SK-N-SH (cell line): Measurements from ENCODE around the gene SVBP. TPM values are rescaled to one million over a fixed set of nuclear protein-coding genes. Genes with fewer than 3 reads are reported as not detected.

Experiments
- CTCF ChIA-PET: fragments of 300-600, 350-600 bp; formaldehyde crosslinking; extraction: SDS; loops from one replicate; lab custom pipeline; 2021; lab: Yijun Ruan, JAX
- POLR2A ChIA-PET: fragments of 350-600 bp; sonication (Branson Sonifier 250); formaldehyde crosslinking; extraction: SDS; loops from one replicate; lab custom pipeline; 2020; ENCODE audit warnings: antibody characterized with exemption, inconsistent platforms; lab: Yijun Ruan, JAX
- DNase-seq: peaks from one replicate; pipeline ENCODE4 v3.0.0; 2012
- H2AFZ ChIP-seq: fragments of 200-600 bp; sonication (generic); 2 replicates; pipeline ENCODE4 v1.8.1; 2016; ENCODE audit warnings: antibody characterized with exemption, mild to moderate bottlenecking, low read depth
- H3F3A ChIP-seq: fragments of 200-600 bp; sonication (generic); replicated peaks from 2 replicates; pipeline ENCODE3; 2016; ENCODE audit warnings: antibody characterized with exemption, mild to moderate bottlenecking; ENCODE audit not compliant: insufficient read depth
- H3K27ac ChIP-seq, 2 experiments: fragments of 200-500 bp in 1 of 2; fragments of 200-600 bp in 1 of 2; sonication (Bioruptor generic) in 1 of 2; sonication (generic), shearing (Covaris generic) in 1 of 2; 2 replicates each; pipeline versions ENCODE4 v1.5.1 to v1.6.1; 2014 to 2016; ENCODE audit warnings: low read depth in 2 of 2, inconsistent platforms in 1 of 2, low read length in 1 of 2, mild to moderate bottlenecking in 1 of 2, mixed read lengths in 1 of 2
- H3K27me3 ChIP-seq: fragments of 200-600 bp; sonication (generic), shearing (Covaris generic); 2 replicates; pipeline ENCODE4 v1.6.1; 2016; ENCODE audit warnings: mixed run types; ENCODE audit not compliant: insufficient read depth
- H3K36me3 ChIP-seq, 2 experiments: fragments of 200-500 bp in 1 of 2; fragments of 200-600 bp in 1 of 2; sonication (Bioruptor generic) in 1 of 2; sonication (generic) in 1 of 2; replicated peaks in 1 of 2; 2 replicates each; pipeline versions ENCODE3 to v1.5.1; 2014 to 2016; ENCODE audit warnings: low read length in 1 of 2, mild to moderate bottlenecking in 1 of 2; ENCODE audit not compliant: insufficient read depth in 2 of 2, control insufficient read depth in 1 of 2
- H3K4me1 ChIP-seq, 2 experiments: fragments of 200-500 bp in 1 of 2; fragments of 200-600 bp in 1 of 2; sonication (Bioruptor generic) in 1 of 2; sonication (generic), shearing (Covaris generic) in 1 of 2; 2 replicates each; pipeline versions ENCODE4 v1.5.1 to v1.6.1; 2014 to 2016; ENCODE audit warnings: low read depth in 1 of 2, low read length in 1 of 2, mixed run types in 1 of 2; ENCODE audit not compliant: insufficient read depth in 2 of 2, control insufficient read depth in 1 of 2
- H3K4me2 ChIP-seq: fragments of 200-600 bp; sonication (generic), shearing (Covaris generic); 2 replicates; pipeline ENCODE4 v1.6.1; 2017; ENCODE audit warnings: mixed run types
- H3K4me3 ChIP-seq, 2 experiments: fragments of 200-500 bp in 1 of 2; fragments of 200-600 bp in 1 of 2; sonication (Bioruptor generic) in 1 of 2; sonication (generic), shearing (Covaris generic) in 1 of 2; 2 replicates each; pipeline versions ENCODE4 v1.5.1 to v1.8.1; 2014 to 2016; ENCODE audit warnings: low read depth in 2 of 2, inconsistent platforms in 1 of 2, low read length in 1 of 2, mild to moderate bottlenecking in 1 of 2, mixed read lengths in 1 of 2, moderate library complexity in 1 of 2
- H3K79me2 ChIP-seq: fragments of 200-600 bp; sonication (generic); 2 replicates; pipeline ENCODE4 v1.8.1; 2017; ENCODE audit warnings: mild to moderate bottlenecking; ENCODE audit not compliant: insufficient read depth
- H3K9ac ChIP-seq: fragments of 200-600 bp; sonication (generic); 2 replicates; pipeline ENCODE4 v1.6.1; 2017; ENCODE audit warnings: mixed run types
- H3K9me2 ChIP-seq: fragments of 200-600 bp; sonication (generic); 2 replicates; pipeline ENCODE4 v1.6.1; 2017; ENCODE audit warnings: mixed run types
- H3K9me3 ChIP-seq: fragments of 200-600 bp; sonication (generic); 2 replicates; pipeline ENCODE4 v1.6.1; 2017; ENCODE audit warnings: mixed run types, mild to moderate bottlenecking, moderate library complexity
- H4K20me1 ChIP-seq: fragments of 200-600 bp; sonication (generic); 2 replicates; pipeline ENCODE4 v1.6.1; 2017; ENCODE audit warnings: mild to moderate bottlenecking, mixed run types; ENCODE audit not compliant: insufficient read depth
- ELF1 ChIP-seq: IDR thresholded peaks from 2 replicates; pipeline ENCODE4 v1.4.0; 2012
- EP300 ChIP-seq, 2 experiments: IDR thresholded peaks; 2 replicates each; pipeline versions ENCODE4 v1.4.0 to v1.6.1; 2012; ENCODE audit warnings: borderline replicate concordance in 1 of 2, low read depth in 1 of 2, low read length in 1 of 2
- EZH2phosphoT487 ChIP-seq: fragments of 200-600 bp; sonication (generic); IDR thresholded peaks from 2 replicates; pipeline ENCODE4 v1.6.1; 2017; ENCODE audit warnings: low read depth, mixed run types, mild to moderate bottlenecking, antibody characterized with exemption, moderate library complexity, borderline replicate concordance
- FOSL2 ChIP-seq: IDR thresholded peaks from 2 replicates; pipeline ENCODE4 v1.4.0; 2012; ENCODE audit warnings: low read depth, mild to moderate bottlenecking, moderate library complexity, borderline replicate concordance
- GABPA ChIP-seq: IDR thresholded peaks from 2 replicates; pipeline ENCODE4 v1.4.0; 2012; ENCODE audit warnings: low read depth, mild to moderate bottlenecking
- JUND ChIP-seq: IDR thresholded peaks from 2 replicates; pipeline ENCODE4 v1.4.0; 2012
- MEF2A ChIP-seq: IDR thresholded peaks from 2 replicates; pipeline ENCODE4 v1.4.0; 2012; ENCODE audit warnings: low read depth, borderline replicate concordance
- MXI1 ChIP-seq: IDR thresholded peaks from 2 replicates; pipeline ENCODE4 v1.6.1; 2012; ENCODE audit warnings: mild to moderate bottlenecking, low read depth, low read length, improper control_type of control experiment
- NRF1 ChIP-seq: IDR thresholded peaks from 2 replicates; pipeline ENCODE4 v1.6.1; 2012; ENCODE audit warnings: low read depth, mild to moderate bottlenecking, low read length
- SIN3A ChIP-seq: IDR thresholded peaks from 2 replicates; pipeline ENCODE4 v1.6.1; 2012; ENCODE audit warnings: low read depth, mild to moderate bottlenecking, low read length, moderate library complexity, borderline replicate concordance
- SMC3 ChIP-seq: IDR thresholded peaks from 2 replicates; pipeline ENCODE4 v1.6.1; 2012; ENCODE audit warnings: low read depth, low read length, improper control_type of control experiment
- YY1 ChIP-seq: IDR thresholded peaks from 2 replicates; pipeline ENCODE4 v1.4.0; 2012; ENCODE audit warnings: low read depth, mild to moderate bottlenecking
- WGBS: methylation state at CpG from one replicate; pipeline ENCODE4 v1.1.6; 2017; ENCODE audit warnings: low lambda C conversion rate; 5-methylcytosine and 5-hydroxymethylcytosine counted together
- polyA plus RNA-seq, 3 experiments: library from polyadenylated mRNA; depleted of rRNA; stranded (reverse); fragments of >200 nt; gene quantifications; 2 replicates each; pipeline ENCODE4 v1.2.3, GENCODE V29; 2012
- TF ChIP-seq, protein P1 (sequence below): IDR thresholded peaks from 2 replicates; pipeline ENCODE4 v1.6.1; 2012; ENCODE audit warnings: mild to moderate bottlenecking, low read depth, low read length, moderate library complexity
- TF ChIP-seq, protein P2 (sequence below): fragments of 150-350 bp; IDR thresholded peaks from 2 replicates; pipeline ENCODE4 v1.6.1; 2016; ENCODE audit warnings: mild to moderate bottlenecking, low read depth, low read length
- TF ChIP-seq, protein P3 (sequence below): IDR thresholded peaks from 2 replicates; pipeline ENCODE4 v1.4.0; 2012; ENCODE audit warnings: low read depth, borderline replicate concordance
- TF ChIP-seq, protein P4 (sequence below): IDR thresholded peaks from 2 replicates; pipeline ENCODE4 v1.4.0; 2012; ENCODE audit warnings: low read depth, borderline replicate concordance
- TF ChIP-seq, protein P5 (sequence below): fragments of 150-350 bp; IDR thresholded peaks from 2 replicates; pipeline ENCODE4 v1.6.1; 2017; ENCODE audit warnings: antibody characterized with exemption, low read length, low read depth, borderline replicate concordance

SVBP gene
- polyA plus RNA-seq, 1 of the 3 experiments (the other 2 are of a cell fraction) = 18.6 TPM

DNA sequence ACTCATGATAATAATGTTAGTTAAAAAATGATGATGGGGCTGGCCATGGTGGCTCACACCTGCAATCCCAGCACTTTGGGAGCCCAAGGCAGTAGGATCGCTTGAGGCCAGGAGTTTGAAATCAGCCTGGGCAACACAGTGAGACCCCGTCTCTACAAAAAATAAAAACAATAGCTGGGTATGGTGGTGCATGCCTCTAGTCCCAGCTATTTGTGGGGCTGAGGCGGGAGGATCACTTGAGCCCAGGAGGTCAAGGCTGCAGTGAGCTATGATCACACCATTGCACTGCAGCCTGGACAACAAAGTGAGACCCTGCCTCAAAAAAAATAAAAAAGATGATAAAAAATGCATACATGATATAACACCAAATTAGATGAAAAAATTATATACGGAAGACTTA, 55.6 kb downstream of the SVBP start:
- Histone ChIP-seq H3K4me2 (no peak overlapping the region), H3K4me3 (no peak overlapping the region), H3K79me2 (peaks cover 47% of the 10 kb centered on the region), H3K9ac (no peak overlapping the region), H2AFZ (no peak overlapping the region), H3K27me3 (no peaks in the 10 kb centered on the region), H3K4me1 (peaks cover 4 to 5% of the 10 kb centered on the region in 2 experiments; a peak in 2 of 4 replicates), H4K20me1 (peaks cover 15% of the 10 kb centered on the region), H3K27ac (no peak overlapping the region), H3F3A (peaks cover 14% of the 10 kb centered on the region), H3K9me2 (no peaks in the 10 kb centered on the region), H3K36me3 (peaks cover 29 to 40% of the 10 kb centered on the region in 2 experiments), H3K9me3 (no peaks in the 10 kb centered on the region)
- ChIA-PET CTCF (interaction anchor here (3.6 kb wide), 1 partner anchor 15 kb away, joined by 13 read pairs; no protein-coding TSS in a partner anchor), POLR2A (no interaction called here)
- 90% methylated on average over 4 of the region's 4 CpGs for WGBS
- no peak for TF ChIP-seq NRF1
- no peak for TF ChIP-seq SIN3A
- TF ChIP-seq SMC3 = no peak
- TF ChIP-seq EZH2phosphoT487 = no peak
- TF ChIP-seq FOSL2 = no peak
- TF ChIP-seq EP300 (IDR thresholded peaks at IDR 0.05; ENCODE audit: borderline replicate concordance in 1 of 2, low read depth in 1 of 2, low read length in 1 of 2) = no peak
- TF ChIP-seq ELF1 = no peak
- TF ChIP-seq, protein P1, sequence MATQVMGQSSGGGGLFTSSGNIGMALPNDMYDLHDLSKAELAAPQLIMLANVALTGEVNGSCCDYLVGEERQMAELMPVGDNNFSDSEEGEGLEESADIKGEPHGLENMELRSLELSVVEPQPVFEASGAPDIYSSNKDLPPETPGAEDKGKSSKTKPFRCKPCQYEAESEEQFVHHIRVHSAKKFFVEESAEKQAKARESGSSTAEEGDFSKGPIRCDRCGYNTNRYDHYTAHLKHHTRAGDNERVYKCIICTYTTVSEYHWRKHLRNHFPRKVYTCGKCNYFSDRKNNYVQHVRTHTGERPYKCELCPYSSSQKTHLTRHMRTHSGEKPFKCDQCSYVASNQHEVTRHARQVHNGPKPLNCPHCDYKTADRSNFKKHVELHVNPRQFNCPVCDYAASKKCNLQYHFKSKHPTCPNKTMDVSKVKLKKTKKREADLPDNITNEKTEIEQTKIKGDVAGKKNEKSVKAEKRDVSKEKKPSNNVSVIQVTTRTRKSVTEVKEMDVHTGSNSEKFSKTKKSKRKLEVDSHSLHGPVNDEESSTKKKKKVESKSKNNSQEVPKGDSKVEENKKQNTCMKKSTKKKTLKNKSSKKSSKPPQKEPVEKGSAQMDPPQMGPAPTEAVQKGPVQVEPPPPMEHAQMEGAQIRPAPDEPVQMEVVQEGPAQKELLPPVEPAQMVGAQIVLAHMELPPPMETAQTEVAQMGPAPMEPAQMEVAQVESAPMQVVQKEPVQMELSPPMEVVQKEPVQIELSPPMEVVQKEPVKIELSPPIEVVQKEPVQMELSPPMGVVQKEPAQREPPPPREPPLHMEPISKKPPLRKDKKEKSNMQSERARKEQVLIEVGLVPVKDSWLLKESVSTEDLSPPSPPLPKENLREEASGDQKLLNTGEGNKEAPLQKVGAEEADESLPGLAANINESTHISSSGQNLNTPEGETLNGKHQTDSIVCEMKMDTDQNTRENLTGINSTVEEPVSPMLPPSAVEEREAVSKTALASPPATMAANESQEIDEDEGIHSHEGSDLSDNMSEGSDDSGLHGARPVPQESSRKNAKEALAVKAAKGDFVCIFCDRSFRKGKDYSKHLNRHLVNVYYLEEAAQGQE = no peak
- TF ChIP-seq MEF2A = no peak
- TF ChIP-seq, protein P2, sequence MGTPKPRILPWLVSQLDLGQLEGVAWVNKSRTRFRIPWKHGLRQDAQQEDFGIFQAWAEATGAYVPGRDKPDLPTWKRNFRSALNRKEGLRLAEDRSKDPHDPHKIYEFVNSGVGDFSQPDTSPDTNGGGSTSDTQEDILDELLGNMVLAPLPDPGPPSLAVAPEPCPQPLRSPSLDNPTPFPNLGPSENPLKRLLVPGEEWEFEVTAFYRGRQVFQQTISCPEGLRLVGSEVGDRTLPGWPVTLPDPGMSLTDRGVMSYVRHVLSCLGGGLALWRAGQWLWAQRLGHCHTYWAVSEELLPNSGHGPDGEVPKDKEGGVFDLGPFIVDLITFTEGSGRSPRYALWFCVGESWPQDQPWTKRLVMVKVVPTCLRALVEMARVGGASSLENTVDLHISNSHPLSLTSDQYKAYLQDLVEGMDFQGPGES = no peak
- TF ChIP-seq MXI1 = no peak
- TF ChIP-seq, protein P3, sequence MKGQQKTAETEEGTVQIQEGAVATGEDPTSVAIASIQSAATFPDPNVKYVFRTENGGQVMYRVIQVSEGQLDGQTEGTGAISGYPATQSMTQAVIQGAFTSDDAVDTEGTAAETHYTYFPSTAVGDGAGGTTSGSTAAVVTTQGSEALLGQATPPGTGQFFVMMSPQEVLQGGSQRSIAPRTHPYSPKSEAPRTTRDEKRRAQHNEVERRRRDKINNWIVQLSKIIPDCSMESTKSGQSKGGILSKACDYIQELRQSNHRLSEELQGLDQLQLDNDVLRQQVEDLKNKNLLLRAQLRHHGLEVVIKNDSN = no peak
- TF ChIP-seq, protein P4, sequence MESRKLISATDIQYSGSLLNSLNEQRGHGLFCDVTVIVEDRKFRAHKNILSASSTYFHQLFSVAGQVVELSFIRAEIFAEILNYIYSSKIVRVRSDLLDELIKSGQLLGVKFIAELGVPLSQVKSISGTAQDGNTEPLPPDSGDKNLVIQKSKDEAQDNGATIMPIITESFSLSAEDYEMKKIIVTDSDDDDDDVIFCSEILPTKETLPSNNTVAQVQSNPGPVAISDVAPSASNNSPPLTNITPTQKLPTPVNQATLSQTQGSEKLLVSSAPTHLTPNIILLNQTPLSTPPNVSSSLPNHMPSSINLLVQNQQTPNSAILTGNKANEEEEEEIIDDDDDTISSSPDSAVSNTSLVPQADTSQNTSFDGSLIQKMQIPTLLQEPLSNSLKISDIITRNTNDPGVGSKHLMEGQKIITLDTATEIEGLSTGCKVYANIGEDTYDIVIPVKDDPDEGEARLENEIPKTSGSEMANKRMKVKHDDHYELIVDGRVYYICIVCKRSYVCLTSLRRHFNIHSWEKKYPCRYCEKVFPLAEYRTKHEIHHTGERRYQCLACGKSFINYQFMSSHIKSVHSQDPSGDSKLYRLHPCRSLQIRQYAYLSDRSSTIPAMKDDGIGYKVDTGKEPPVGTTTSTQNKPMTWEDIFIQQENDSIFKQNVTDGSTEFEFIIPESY = no peak
- no peak for TF ChIP-seq GABPA
- TF ChIP-seq, protein P5, sequence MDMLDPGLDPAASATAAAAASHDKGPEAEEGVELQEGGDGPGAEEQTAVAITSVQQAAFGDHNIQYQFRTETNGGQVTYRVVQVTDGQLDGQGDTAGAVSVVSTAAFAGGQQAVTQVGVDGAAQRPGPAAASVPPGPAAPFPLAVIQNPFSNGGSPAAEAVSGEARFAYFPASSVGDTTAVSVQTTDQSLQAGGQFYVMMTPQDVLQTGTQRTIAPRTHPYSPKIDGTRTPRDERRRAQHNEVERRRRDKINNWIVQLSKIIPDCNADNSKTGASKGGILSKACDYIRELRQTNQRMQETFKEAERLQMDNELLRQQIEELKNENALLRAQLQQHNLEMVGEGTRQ = no peak
- TF ChIP-seq YY1 = no peak
- no peak for TF ChIP-seq JUND
- DNase-seq = no peak
